Testis (tissue), 2 donors: Measurements from ENCODE around the gene TSSK2.

Experiments used
- POLR2A ChIP-seq: fragments of 450-650 bp; IDR thresholded peaks from one replicate; pipeline ENCODE4 v1.6.1; 2017; ENCODE audit warnings: antibody characterized with exemption, mild to moderate bottlenecking, moderate library complexity
- TF ChIP-seq, protein P1 (sequence below), 3 experiments: fragments of 450-650 bp in 2 of 3; fragments of 200-600 bp in 1 of 3; sonication (generic) in 1 of 3; IDR thresholded peaks; one replicate each; pipeline ENCODE4 v1.5.1; 2016 to 2019; ENCODE audit warnings: antibody characterized with exemption in 3 of 3, mild to moderate bottlenecking in 2 of 3, moderate library complexity in 1 of 3

DNA sequence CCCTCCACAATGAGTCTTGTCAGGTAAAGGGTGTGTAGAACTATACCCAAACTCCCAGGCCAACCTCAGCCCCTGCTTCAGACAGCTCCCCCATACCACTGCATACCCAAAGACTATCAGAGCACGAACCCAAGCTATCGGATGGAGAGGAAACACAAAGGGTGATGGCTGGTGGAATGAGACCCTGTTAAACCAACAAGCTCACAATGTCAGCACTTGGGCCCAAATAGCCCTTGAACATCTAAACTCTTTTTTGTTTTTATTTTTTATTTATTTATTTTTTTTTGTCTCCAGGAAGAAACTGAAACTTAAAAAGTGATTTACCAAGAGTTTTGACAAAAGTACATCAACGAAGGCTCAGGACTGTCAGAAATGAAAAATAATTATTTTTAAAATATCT lies 19.5 kb upstream of the TSSK2 start:
- TF ChIP-seq, protein P1, sequence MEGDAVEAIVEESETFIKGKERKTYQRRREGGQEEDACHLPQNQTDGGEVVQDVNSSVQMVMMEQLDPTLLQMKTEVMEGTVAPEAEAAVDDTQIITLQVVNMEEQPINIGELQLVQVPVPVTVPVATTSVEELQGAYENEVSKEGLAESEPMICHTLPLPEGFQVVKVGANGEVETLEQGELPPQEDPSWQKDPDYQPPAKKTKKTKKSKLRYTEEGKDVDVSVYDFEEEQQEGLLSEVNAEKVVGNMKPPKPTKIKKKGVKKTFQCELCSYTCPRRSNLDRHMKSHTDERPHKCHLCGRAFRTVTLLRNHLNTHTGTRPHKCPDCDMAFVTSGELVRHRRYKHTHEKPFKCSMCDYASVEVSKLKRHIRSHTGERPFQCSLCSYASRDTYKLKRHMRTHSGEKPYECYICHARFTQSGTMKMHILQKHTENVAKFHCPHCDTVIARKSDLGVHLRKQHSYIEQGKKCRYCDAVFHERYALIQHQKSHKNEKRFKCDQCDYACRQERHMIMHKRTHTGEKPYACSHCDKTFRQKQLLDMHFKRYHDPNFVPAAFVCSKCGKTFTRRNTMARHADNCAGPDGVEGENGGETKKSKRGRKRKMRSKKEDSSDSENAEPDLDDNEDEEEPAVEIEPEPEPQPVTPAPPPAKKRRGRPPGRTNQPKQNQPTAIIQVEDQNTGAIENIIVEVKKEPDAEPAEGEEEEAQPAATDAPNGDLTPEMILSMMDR (IDR thresholded peaks at IDR 0.05) = no peak
- no peak for TF ChIP-seq POLR2A
